HG02798 (cell line): ENCODE data around the gene TBCEL.
"Not testable (repeated sequence)": the region's sequence is repeated elsewhere in the genome, so short reads cannot be mapped to it uniquely, and the experiment has no call there.

Experiments used
- ATAC-seq: cut with Tn5 transposase; IDR thresholded peaks from one replicate; pipeline ENCODE4 v1.9.1; 2021; ENCODE audit warnings: mild to moderate bottlenecking; ENCODE audit not compliant: unreplicated experiment, poor library complexity

TBCEL gene

DNA sequence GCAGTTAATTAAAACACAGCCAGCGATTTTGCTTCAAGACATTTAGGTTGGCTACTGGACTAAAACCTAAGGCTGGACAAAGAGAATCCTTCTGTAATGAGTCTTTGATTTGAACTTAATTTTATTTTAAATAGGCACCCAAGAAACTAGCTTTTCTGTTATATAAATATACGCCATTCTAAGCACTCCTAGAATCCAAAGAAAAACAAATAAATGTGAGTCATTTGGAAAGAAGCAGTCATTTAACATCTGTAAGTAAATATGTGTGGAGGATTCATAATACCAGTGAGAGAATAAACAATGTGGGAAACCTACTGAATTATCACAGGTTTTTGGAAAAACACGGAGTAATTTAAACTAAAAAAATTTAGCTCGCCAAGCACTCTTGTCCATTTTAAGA, 76.0 kb downstream of the TBCEL start:
- ATAC-seq: no peak

DNA sequence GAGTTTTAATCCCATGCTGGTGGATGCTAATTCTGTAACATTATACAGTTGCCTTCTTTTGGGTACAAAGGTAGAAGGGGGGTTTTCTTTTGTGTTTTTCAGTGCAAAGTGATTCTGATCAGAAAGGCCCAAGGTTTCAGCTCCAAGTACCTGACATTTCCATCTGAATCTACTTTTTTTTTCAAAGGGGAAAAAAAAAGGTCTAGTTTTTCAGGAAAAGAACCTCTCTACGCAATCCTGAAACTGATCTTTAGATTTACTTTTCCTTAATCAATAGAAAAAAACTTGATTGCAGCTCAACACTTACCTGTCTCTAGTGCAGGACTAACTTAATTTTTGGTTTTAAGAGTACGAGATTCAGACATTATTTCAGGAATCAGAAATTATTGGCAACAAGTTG, 77.0 kb downstream of the TBCEL start, which contains the start of gene TECTA:
Gene TECTA, plus strand, starts transcription at position 301 of the 400 bp plus-strand sequence. CDS start 1,423 bp downstream, outside the sequence.
- ATAC-seq: no peak

DNA sequence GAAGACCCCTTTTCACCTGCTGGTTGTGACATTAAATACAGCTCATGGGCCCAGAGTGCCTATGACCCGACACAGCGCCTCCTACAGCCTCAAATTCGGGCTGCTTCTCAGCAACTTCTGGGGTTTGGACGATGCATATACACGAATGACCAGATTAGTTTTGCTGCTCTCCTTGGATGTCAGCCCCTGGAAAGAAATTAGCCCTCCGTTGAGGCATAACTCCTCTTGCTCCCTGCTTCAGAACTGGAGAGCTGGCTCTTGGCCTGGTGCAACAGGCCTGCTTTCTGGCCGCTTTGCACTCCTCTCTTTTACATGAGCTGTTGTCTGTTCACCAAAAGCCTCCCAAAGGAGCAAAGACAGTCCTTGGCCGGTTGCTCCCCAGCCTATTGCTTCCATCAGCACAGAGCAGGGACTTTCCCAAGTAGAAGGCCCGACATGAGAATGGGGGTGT, 80.4 kb downstream of the TBCEL start:
- ATAC-seq: no peak

DNA sequence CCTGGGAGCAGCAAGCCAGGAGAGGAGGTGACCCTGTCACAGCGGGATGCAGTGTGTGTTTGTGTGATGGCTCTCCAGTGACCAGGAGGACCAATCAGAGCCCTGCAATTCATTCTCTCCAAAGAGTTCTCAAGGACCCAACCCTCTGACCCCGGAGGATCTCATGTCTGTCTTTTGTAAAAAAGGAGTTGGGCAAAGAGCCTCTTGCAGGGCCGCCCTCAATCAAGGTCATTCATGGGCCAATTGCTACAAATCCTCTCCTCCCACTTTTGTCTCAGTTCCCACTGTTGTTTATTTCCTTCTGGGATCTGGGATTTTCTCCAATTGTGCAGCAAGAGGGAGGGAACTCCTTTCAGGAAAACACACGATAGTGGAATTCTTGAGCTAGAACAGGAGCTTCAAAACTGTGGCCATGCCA, 81.2 kb downstream of the TBCEL start:
- no peak for ATAC-seq

DNA sequence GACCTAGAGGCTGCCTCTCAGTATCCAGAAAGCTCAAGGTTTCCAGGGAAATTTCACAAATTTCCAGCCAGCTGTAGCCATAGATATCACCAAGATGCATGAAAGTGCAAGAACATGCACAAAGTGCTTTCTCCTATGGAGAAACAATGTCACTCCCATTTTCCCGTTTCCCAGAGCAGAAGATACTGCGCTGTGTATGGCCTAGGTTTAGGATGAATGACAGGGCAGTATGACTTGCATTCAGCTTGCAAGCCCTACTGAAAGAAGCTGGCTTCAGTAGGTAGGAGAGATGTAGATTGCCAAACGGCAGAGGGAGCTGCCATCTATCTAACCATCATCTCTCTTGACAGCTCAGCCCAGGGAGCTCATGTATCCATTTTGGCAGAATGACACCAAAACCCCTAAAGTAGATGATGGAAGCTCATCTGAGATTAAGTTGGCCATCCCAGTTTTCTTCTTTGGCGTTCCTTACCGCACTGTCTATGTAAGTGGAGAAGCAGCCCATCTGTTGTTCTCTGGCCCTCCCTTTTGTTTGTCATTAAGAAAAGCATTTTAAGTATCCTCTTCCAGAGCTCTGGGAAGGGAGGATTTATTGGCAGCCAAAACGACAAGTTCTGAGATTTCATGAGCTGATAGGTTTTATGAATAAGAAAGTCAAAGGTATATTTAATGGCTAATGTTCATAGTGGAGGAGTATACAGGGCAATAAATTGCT, 81.7 kb downstream of the TBCEL start:
- ATAC-seq: no peak

DNA sequence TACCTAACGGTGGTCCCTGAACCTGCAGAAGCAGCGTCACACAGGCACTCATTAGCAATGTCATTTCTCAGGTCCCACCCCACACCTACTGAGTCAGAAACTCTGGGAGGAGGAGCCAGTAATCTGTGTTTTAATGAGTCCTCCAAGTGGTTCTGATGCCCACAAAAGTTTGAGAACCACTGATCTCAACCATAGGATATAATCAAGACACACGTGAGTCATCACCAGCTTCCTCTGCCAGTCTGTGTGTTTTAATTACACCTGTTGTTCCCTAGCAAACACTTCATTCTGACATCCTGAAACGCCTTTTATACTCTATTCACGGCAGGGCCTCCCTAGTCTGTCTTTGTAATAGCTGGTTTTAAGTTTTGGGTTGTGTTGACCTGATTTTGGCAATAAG, 82.9 kb downstream of the TBCEL start:
- no peak for ATAC-seq

DNA sequence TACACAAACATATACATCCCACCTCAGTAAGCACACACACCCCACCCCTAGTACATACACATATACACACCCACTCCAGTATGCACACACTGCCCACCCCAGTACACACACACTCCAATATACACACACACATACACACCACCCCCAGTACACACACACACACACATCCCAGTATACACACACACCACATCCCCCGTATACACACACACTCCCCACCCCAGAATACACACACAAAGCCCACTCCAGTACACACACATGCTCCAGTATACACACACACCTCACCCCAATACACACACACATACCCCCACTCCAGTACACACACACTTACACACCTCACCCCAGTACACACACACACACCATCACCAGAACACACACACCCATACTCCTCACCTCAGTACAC, 84.5 kb downstream of the TBCEL start:
- ATAC-seq: no peak

DNA sequence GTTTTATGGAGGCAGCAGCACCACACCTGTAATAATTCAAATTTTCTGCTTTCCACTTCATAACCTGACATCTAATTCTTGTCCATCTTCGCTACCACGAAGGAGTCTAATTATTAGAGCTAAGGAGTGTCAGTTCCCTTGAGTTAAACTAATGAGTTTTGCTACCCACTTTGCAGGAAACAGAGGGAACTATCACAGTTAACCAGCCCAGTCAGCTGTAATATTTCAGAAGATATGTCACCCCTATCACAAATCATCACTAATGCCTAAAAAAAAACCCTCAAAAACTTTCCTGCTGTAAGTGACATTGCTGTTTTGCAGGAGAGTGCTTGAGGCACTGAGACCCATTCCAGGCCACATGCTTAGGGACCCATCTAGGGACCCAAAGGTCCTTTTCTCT, 85.6 kb downstream of the TBCEL start:
- no peak for ATAC-seq

DNA sequence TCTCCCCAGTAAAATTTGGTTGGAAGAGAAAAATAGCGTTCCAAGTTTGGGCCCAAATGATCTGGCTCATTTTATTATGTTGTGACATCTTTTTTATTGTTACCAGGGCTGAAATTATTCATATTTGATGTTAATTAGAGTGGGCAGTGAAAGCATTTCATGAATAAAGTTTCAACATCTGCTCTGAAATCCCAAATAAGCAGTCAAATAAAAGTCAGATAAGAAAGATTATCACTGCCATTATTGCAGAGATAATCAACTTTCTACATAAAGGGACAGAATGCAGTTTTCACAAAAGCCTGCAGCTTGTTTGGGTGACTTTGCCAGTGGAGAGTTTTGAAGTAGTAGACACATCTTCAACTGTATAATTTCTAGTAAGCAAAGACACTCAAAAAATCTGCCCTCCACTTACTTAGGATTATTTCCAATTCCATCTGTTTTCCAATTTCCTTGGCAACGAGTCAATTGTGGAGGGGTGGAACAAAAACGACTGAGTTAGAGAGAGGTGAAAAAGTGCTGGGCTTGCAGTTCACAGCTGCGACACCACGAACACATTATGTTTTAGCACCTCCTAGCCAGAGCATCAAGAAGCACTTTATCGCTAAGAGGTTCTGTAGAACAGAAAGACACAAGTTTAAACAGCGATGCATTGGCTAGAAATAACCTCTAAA, 86.1 kb downstream of the TBCEL start:
- ATAC-seq: no peak

DNA sequence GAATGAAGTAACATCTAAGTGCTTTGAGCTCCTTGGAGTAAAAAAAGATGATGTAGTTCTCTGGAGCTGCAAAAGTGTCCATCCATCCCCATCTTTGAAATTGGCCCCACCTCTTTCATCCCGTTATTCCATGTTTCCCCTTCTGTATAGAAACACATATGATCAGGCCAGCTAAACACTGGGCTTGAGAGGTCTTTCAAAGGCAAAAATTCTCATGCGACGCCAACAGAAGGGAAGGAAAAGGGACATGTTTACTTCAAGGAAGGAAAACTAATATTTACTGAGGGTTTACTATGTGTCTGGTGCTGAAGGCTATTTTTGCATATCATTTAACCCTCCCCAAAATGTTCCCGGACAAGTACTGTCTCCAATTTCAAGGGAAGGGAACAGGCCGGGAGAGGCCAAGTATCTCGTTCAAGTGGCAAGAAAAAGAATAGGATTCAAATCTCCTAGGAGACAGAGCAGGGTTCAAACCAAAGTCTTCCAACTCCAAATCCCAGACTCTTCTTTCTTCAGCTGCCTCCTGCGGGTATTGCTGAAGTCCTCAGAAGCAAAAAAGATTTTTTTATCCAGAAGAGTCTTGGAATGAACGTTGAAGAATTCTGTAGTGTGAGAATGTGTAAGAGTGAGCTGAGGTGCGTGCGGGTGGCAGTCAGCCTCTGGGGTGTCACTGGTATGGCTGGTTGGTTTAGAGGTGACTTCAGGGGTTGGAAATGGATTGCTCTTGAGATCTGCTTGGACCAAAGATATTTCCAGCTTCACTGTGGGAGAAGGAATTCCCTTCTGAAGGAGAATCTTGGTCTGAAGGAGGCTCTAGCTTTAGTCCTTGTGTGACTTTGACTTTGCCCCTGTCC, 87.2 kb downstream of the TBCEL start:
- ATAC-seq: no peak

DNA sequence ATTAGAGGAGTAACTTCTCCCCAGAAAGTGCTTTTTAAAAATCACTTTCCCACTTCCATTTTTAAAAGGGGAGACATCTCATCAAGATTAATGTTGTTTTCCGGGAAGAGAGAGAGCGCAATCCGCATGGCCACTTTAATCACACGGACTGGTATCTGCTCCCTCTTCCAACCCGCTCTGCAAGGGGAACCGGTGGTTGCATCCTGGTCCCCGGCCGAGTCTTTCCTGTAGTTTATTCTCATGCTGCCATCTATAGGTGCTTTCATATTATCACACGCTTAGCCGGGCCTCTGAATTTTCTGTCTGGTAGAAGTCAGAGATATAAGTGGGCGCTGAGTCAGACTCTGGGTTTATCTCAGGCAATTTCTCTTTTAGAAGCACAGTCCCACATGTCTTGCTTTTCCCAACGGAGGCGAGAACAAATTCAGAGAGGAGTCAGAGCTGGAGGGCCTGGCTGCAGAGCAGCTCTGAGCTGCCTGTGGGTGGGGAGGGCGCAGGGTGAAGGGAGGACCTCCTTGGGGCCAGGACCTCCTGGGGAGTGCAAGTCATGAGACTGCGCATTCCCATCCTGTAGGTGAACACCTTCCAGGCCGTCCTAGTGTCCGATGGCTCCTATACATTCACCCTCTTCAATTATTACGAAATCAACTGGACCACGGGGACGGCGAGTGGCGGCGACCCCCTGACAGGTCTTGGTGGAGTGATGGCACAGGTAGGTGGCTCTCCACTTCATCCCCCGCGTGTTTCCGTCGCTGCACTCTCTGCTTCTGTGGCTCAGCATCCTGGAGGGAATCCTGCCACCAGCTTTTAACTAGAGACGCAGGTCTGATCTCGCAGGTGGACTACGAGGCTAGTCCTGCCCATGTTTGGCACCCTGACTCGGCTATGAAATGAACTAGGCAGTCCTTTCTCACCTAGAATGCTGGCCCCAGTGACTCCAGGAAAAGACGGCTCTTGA, 88.9 kb downstream of the TBCEL start:
- ATAC-seq: no peak

DNA sequence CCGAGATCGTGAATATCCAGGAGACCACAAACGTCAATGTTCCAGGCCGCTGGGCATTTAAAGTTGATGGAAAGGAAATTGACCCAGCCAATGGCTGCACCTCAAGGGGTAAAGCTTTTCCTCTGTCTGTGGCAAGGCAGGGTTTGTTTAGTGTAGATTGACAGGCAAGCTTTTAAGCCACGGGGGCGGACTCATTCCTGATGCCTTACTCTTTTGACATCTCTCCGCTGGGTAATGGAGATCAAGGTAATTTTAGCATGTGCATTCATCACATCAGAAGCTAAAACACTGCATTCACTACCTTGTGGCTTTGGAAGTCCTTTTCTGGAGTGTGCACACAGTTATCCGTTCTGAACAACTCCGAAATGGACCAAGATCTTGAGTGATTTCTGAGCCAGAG, 89.7 kb downstream of the TBCEL start:
- ATAC-seq: no peak

DNA sequence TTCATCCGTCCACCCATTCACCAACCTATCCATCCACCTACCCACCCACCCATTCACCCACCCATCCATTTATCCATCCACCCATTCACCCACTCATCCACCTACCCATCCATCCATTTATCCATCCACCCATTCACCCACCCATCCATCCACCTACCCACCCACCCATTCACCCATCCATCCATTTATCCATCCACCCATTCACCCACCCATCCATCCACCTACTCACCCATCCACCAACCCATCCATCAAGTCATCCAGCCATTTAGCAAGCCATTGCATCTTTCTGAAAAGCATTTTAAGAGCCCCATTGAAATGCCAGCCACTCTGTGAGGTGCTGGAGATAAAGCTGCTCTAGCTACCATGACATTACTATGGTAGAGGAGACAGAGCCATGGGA, 91.1 kb downstream of the TBCEL start:
- ATAC-seq: not testable (repeated sequence)

DNA sequence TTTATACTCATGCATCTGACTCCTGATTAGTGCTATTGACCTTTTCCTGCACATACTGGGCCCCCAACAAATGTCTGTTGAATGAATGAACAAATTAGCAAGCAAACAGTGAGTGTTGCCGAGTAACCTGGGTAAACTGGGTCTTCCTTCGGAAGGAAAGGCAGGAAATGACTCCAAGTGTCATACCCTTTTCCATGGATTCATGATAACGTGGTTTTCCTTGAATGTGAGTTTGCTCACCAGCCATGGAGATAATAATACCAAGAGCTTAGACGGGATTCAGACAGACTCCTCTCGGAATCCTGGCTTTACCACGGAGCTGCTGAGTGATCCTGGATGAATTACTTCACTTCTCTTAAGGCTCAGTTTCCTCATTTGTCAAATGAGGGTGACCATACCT, 93.9 kb downstream of the TBCEL start:
- no peak for ATAC-seq

DNA sequence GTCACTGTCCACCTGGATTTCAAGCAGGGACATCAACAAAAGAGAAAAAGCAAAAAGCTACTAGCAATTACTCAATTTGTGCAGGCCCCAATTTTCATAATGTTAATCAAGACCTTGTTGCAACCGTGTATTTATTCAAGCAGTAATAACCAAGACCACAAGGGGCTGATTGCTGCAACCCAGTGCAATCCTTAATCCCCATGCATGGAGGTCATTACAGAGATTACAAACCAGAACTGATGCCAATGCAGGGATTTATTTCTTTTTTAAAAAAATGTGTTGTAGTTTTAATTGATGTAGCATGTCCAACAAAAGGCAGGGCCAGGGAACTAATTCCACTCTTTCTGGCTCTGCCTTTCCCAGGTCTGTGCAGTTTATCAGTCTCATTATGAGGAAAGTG, 95.5 kb downstream of the TBCEL start:
- no peak for ATAC-seq

DNA sequence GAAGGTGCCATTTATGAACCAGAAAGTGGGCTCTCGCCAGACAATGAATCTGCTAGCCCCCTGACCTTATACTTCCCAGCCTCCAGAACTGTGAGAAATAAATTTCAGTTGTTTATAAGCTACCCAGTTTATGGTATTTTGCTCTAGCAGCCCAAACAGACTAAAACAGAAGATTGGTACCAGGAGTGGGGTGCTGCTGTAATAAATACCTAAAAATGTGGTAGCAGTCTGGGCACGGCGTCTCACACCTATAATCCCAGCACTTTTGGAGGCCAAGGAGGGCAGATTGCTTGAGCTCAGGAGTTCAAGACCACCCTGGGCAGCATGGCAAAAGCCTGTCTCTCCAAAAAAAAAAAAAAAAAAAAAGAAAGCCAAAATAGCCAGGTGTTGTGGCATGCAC, 98.4 kb downstream of the TBCEL start:
- no peak for ATAC-seq

DNA sequence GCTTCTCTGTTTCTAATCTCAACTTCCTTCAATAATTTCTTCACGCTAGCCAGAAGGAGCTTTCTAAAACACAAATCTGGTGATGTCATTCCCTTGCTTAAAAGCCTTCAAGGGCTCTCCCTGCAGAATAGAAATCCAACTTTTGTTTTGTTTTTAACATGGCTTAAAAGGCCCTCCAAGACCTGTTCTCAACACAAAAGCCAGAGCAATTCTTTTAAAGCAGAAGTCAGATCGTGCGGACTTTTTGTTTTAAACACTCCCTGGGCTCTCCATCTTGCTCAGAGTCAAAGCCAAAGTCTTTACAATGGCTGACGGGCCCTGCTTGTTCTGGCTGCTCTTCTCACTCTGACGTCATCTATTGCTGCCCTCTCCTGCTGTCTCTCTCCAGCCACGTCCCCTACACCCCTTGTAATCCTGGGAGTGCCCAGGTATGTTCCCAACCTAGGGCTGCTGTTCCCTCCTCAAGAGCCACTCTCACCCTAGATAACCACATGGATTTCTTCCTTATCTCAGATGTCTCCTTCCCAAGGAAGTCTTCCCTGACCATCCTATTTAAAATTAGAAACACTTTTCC, 99.7 kb downstream of the TBCEL start:
- ATAC-seq: no peak

DNA sequence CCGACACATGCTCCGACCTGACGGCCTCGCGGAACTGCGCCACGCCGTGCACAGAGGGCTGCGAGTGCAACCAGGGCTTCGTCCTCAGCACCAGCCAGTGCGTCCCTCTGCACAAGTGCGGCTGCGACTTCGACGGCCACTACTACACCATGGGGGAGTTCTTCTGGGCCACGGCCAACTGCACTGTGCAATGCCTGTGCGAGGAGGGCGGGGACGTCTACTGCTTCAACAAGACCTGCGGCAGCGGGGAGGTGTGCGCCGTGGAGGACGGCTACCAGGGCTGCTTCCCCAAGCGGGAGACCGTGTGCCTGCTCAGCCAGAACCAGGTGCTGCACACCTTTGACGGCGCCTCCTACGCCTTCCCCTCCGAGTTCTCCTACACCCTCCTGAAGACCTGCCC, 103.9 kb downstream of the TBCEL start:
- no peak for ATAC-seq
